OCI-LY1 (cell line): ENCODE measurements around the gene INTS3.
"Not testable (repeated sequence)": the region's sequence is repeated elsewhere in the genome, so short reads cannot be mapped to it uniquely, and the experiment has no call there.

Source experiments
- H2AFZ ChIP-seq: fragments of 200-600 bp; sonication (generic), shearing (Covaris generic); 2 replicates; pipeline ENCODE4 v1.6.0; 2014; ENCODE audit warnings: antibody characterized with exemption, mild to moderate bottlenecking, low read length
- H3F3A ChIP-seq: fragments of 200-600 bp; sonication (generic), shearing (Covaris generic); 2 replicates; pipeline ENCODE4 v1.6.0; 2014; ENCODE audit warnings: mild to moderate bottlenecking, antibody characterized with exemption, low read length, moderate library complexity; ENCODE audit not compliant: insufficient read depth
- H3K27ac ChIP-seq: fragments of 200-600 bp; sonication (generic); 2 replicates; pipeline ENCODE4 v1.5.1; 2014; ENCODE audit warnings: low read length, mixed run types, mild to moderate bottlenecking, low read depth; ENCODE audit not compliant: poor library complexity, severe bottlenecking
- H3K27me3 ChIP-seq: fragments of 200-600 bp; sonication (generic); 2 replicates; pipeline ENCODE4 v1.6.0; 2014; ENCODE audit warnings: antibody characterized with exemption, mild to moderate bottlenecking, low read length, moderate library complexity; ENCODE audit not compliant: insufficient read depth
- H3K36me3 ChIP-seq: fragments of 200-600 bp; sonication (generic); 2 replicates; pipeline ENCODE4 v1.6.1; 2014; ENCODE audit warnings: mild to moderate bottlenecking, antibody characterized with exemption, low read length, moderate library complexity, mixed read lengths; ENCODE audit not compliant: insufficient read depth
- H3K4me1 ChIP-seq: fragments of 200-600 bp; sonication (generic); 2 replicates; pipeline ENCODE4 v1.5.1; 2014; ENCODE audit warnings: mild to moderate bottlenecking, low read length, moderate library complexity; ENCODE audit not compliant: insufficient read depth, severe bottlenecking
- H3K4me2 ChIP-seq: fragments of 200-600 bp; sonication (generic), shearing (Covaris generic); 2 replicates; pipeline ENCODE4 v1.6.1; 2014; ENCODE audit warnings: low read length
- H3K4me3 ChIP-seq: fragments of 200-600 bp; sonication (generic); 2 replicates; pipeline ENCODE4 v1.5.1; 2014; ENCODE audit warnings: low read length, low read depth, mild to moderate bottlenecking, mixed read lengths; ENCODE audit not compliant: poor library complexity, severe bottlenecking
- H3K79me2 ChIP-seq: fragments of 200-600 bp; shearing (Covaris generic); 2 replicates; pipeline ENCODE4 v1.6.1; 2016; ENCODE audit warnings: mixed run types, low read length, mixed read lengths; ENCODE audit not compliant: insufficient read depth
- H3K9ac ChIP-seq: fragments of 200-600 bp; sonication (generic), shearing (Covaris generic); 2 replicates; pipeline ENCODE4 v1.6.1; 2014; ENCODE audit warnings: mild to moderate bottlenecking, low read length, mixed read lengths
- H3K9me2 ChIP-seq: fragments of 200-600 bp; sonication (generic), shearing (Covaris generic); 2 replicates; pipeline ENCODE4 v1.6.1; 2014; ENCODE audit warnings: low read depth, mild to moderate bottlenecking, low read length, mixed read lengths
- H3K9me3 ChIP-seq: fragments of 200-600 bp; shearing (Covaris generic); 2 replicates; pipeline ENCODE4 v1.6.1; 2014; ENCODE audit warnings: low read length, mixed read lengths
- H4K20me1 ChIP-seq: fragments of 200-600 bp; sonication (generic), shearing (Covaris generic); 2 replicates; pipeline ENCODE4 v1.6.0; 2016; ENCODE audit warnings: mild to moderate bottlenecking, low read length; ENCODE audit not compliant: insufficient read depth
- EZH2 ChIP-seq: fragments of 200-600 bp; sonication (generic), shearing (Covaris generic); IDR thresholded peaks from 2 replicates; pipeline ENCODE4 v1.8.0; 2017; ENCODE audit warnings: borderline replicate concordance, mixed run types, mild to moderate bottlenecking, antibody characterized with exemption, low read length, moderate library complexity, mixed read lengths
- TF ChIP-seq, protein P1 (sequence below): fragments of 200-600 bp; sonication (generic), shearing (Covaris generic); IDR thresholded peaks from 2 replicates; pipeline ENCODE4 v1.5.1; 2017; ENCODE audit warnings: mild to moderate bottlenecking, antibody characterized with exemption, low read length, moderate library complexity, mixed read lengths

Gene INTS3

GRCh38 chr1:153780551-153780950 lies 52.7 kb downstream of the INTS3 start:
- Histone ChIP-seq H3K27ac (no peak overlapping the region), H2AFZ (no peak overlapping the region), H3F3A (no peaks in the 10 kb centered on the region), H3K79me2 (no peaks in the 10 kb centered on the region), H3K4me1 (peaks cover 14% of the 10 kb centered on the region), H3K27me3 (no peaks in the 10 kb centered on the region), H3K9ac (no peak overlapping the region), H3K9me3 (no peaks in the 10 kb centered on the region), H3K4me3 (no peak overlapping the region), H3K9me2 (no peaks in the 10 kb centered on the region), H3K36me3 (no peaks in the 10 kb centered on the region), H4K20me1 (no peaks in the 10 kb centered on the region), H3K4me2 (no peak overlapping the region)
- TF ChIP-seq EZH2, result no peak
- TF ChIP-seq, protein P1, sequence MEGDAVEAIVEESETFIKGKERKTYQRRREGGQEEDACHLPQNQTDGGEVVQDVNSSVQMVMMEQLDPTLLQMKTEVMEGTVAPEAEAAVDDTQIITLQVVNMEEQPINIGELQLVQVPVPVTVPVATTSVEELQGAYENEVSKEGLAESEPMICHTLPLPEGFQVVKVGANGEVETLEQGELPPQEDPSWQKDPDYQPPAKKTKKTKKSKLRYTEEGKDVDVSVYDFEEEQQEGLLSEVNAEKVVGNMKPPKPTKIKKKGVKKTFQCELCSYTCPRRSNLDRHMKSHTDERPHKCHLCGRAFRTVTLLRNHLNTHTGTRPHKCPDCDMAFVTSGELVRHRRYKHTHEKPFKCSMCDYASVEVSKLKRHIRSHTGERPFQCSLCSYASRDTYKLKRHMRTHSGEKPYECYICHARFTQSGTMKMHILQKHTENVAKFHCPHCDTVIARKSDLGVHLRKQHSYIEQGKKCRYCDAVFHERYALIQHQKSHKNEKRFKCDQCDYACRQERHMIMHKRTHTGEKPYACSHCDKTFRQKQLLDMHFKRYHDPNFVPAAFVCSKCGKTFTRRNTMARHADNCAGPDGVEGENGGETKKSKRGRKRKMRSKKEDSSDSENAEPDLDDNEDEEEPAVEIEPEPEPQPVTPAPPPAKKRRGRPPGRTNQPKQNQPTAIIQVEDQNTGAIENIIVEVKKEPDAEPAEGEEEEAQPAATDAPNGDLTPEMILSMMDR, result no peak

DNA sequence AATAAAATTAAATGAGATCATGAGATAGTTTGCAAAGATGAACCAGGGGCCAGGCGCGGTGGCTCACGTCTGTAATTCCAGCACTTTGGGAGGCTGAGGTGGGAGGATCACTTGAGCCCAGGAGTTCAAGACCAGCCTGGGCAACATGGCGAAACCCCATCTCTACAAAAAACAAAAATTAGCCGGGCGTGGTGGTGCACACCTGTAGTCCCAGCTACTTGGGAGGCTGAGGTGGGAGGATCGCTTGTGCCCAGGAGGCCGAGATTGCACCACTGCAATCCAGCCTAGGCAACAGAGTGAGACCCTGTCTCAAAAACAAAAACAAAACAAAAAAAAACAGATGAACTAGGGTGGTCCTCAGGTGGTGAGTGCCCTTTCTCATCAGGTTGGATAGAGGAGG lies 54.8 kb downstream of the INTS3 start:
- not testable (repeated sequence) for H3F3A ChIP-seq, H3K79me2 ChIP-seq, H3K27me3 ChIP-seq, H3K27ac ChIP-seq, H2AFZ ChIP-seq, H3K36me3 ChIP-seq, H3K9me3 ChIP-seq, H3K9me2 ChIP-seq, H4K20me1 ChIP-seq
- Histone ChIP-seq H3K4me1 (peaks cover 10% of the 10 kb centered on the region), H3K4me2 (peak overlapping the region; percentile 84), H3K9ac (peak overlapping the region; percentile 72; the same call in 1 of the 2 replicates), H3K4me3 (peak overlapping the region; percentile 62)

GRCh38 chr1:153783233-153784190 lies 55.7 kb downstream of the INTS3 start:
- no peak for TF ChIP-seq EZH2
- TF ChIP-seq, protein P1, result no peak
- no peaks in the 10 kb centered on the region for H4K20me1 ChIP-seq
- no peaks in the 10 kb centered on the region for H3K79me2 ChIP-seq
- peak overlapping the region; percentile 84 for H3K4me2 ChIP-seq
- H3K9me2 ChIP-seq, result no peaks in the 10 kb centered on the region
- no peak overlapping the region for H2AFZ ChIP-seq
- peak overlapping the region; percentile 28 for H3K27ac ChIP-seq
- H3F3A ChIP-seq, result no peaks in the 10 kb centered on the region
- H3K4me1 ChIP-seq, result peaks cover 10% of the 10 kb centered on the region
- H3K36me3 ChIP-seq, result no peaks in the 10 kb centered on the region
- peak overlapping the region; percentile 62 for H3K4me3 ChIP-seq
- 0 out of 2 replicates have a peak, but pooled peaks cover 6% of the 10 kb centered on the region for H3K9me3 ChIP-seq
- peak overlapping the region; percentile 72 for H3K9ac ChIP-seq
- no peaks in the 10 kb centered on the region for H3K27me3 ChIP-seq
